ENCODE data around the gene ETV1.

The ETV1 gene

GRCh38 chr7:13844954-13845353 is 144.5 kb downstream of the ETV1 start:
- DNase-seq (ENCODE audit: low spot score) = no peak
- in situ Hi-C loops (cut with MboI; ENCODE audit: low pct_unique_long_range_greater_than_20kb, low sequenced_read_pairs, unreplicated experiment) = no loop called here
- no peak for TF ChIP-seq CTCF (IDR thresholded peaks at IDR 0.05; ENCODE audit: extremely low read depth, insufficient read depth, missing control alignments)

GRCh38 chr7:13841284-13841683 is 148.2 kb downstream of the ETV1 start:
- no peak for DNase-seq (ENCODE audit: low spot score)
- in situ Hi-C loops (cut with MboI; ENCODE audit: low pct_unique_long_range_greater_than_20kb, low sequenced_read_pairs, unreplicated experiment) = no loop called here
- TF ChIP-seq CTCF (IDR thresholded peaks at IDR 0.05; ENCODE audit: extremely low read depth, insufficient read depth, missing control alignments) = no peak

All from GM13977 (cell line).